Measurements from ENCODE around the gene NUDT11. TPM values are rescaled to one million over a fixed set of nuclear protein-coding genes. Genes with fewer than 3 reads are reported as not detected.

The NUDT11 gene
- total and polyA plus RNA-seq, 2 donors (not counting 3 experiments of a cell fraction or from before 2014, with no cell fraction given) = 3.9 to 4.3 TPM

DNA sequence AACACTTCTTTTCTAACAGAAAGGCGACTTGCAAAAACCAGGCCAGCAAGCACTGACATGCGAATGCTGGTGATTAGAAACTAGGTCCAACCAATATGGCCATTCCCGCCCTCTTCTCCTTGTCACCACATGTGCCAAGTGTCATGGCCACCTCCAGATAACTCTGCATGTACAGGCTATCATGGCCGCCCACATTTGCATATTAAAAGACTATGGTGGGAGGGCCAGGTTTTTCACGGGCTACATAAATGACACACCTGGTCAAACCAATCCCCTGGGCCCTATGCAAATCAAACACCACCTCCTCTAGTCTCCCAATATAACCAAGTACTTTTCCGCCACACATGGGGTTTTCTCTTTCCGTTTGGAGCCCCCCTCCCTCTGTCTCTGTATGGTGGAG, 40.1 kb downstream of the NUDT11 start:
- TF ChIP-seq, protein P1, sequence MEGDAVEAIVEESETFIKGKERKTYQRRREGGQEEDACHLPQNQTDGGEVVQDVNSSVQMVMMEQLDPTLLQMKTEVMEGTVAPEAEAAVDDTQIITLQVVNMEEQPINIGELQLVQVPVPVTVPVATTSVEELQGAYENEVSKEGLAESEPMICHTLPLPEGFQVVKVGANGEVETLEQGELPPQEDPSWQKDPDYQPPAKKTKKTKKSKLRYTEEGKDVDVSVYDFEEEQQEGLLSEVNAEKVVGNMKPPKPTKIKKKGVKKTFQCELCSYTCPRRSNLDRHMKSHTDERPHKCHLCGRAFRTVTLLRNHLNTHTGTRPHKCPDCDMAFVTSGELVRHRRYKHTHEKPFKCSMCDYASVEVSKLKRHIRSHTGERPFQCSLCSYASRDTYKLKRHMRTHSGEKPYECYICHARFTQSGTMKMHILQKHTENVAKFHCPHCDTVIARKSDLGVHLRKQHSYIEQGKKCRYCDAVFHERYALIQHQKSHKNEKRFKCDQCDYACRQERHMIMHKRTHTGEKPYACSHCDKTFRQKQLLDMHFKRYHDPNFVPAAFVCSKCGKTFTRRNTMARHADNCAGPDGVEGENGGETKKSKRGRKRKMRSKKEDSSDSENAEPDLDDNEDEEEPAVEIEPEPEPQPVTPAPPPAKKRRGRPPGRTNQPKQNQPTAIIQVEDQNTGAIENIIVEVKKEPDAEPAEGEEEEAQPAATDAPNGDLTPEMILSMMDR (IDR thresholded peaks at IDR 0.05; ENCODE audit: extremely low read depth in 1 of 2, insufficient read depth in 1 of 2, low read depth in 1 of 2, low read length in 2 of 2) = no peak
- TF ChIP-seq MYC (IDR thresholded peaks at IDR 0.05; ENCODE audit: low read depth, low read length) (no peak), FOS (IDR thresholded peaks at IDR 0.05; ENCODE audit: borderline replicate concordance, insufficient read depth, low read length) (no peak), POLR2A (IDR thresholded peaks at IDR 0.05; ENCODE audit: low read depth, low read length) (no peak), GATA2 (IDR thresholded peaks at IDR 0.05; ENCODE audit: insufficient read depth, insufficient read length, low read depth, low read length) (no peak), POLR2AphosphoS5 (IDR thresholded peaks at IDR 0.05; ENCODE audit: insufficient read depth, low read depth, low read length) (no peak), EZH2 (IDR thresholded peaks at IDR 0.05; ENCODE audit: borderline replicate concordance, low read depth, low read length, severe bottlenecking) (no peak), JUN (IDR thresholded peaks at IDR 0.05; ENCODE audit: borderline replicate concordance, insufficient read depth, insufficient read length, low read depth) (no peak)
- TF ChIP-seq, protein P2, sequence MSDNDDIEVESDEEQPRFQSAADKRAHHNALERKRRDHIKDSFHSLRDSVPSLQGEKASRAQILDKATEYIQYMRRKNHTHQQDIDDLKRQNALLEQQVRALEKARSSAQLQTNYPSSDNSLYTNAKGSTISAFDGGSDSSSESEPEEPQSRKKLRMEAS (IDR thresholded peaks at IDR 0.05; ENCODE audit: insufficient read depth, insufficient read length) = no peak
- Histone ChIP-seq H3K9me3 (replicated peaks; ENCODE audit: control insufficient read depth, insufficient read depth, low read length) (no peaks in the 10 kb centered on the region), H3K27me3 (ENCODE audit: control insufficient read depth in 2 of 2, insufficient read depth in 2 of 2, low read length in 2 of 2) (no peaks in the 10 kb centered on the region), H3K9ac (replicated peaks; ENCODE audit: extremely low read depth, insufficient read depth, low read length) (no peak overlapping the region), H3K4me1 (ENCODE audit: control insufficient read depth, extremely low read depth, insufficient read depth, low read length) (no peaks in the 10 kb centered on the region), H3K79me2 (ENCODE audit: control insufficient read depth, insufficient read depth, low read length) (no peaks in the 10 kb centered on the region), H3K27ac (ENCODE audit: insufficient read depth, low read depth, low read length) (no peak overlapping the region), H4K20me1 (replicated peaks; ENCODE audit: control insufficient read depth, extremely low read depth, insufficient read depth, low read length) (no peaks in the 10 kb centered on the region), H3K9me1 (replicated peaks; ENCODE audit: control insufficient read depth, extremely low read depth, insufficient read depth, low read length) (no peaks in the 10 kb centered on the region), H3K4me3 (replicated peaks in 1 of 3; ENCODE audit: insufficient read depth in 1 of 3, low read depth in 1 of 3, low read length in 3 of 3) (no peak overlapping the region), H3K36me3 (ENCODE audit: control insufficient read depth in 2 of 2, extremely low read depth in 1 of 2, insufficient read depth in 2 of 2, low read length in 2 of 2) (no peaks in the 10 kb centered on the region), H3K4me2 (ENCODE audit: insufficient read depth, low read length) (no peak overlapping the region), H2AFZ (ENCODE audit: low read depth, low read length) (no peak overlapping the region)
- DNase-seq (ENCODE audit: low read depth, low spot score) = no peak
- FAIRE-seq = no peak
- dilution Hi-C loops (cut with MboI; ENCODE audit: extremely low pct_ligation_motif_present, low sequenced_read_pairs) = no loop called here
- BruUV-seq (replicated peaks) = no TSS peak
- POLR2A ChIA-PET = no interaction called here
- intact Hi-C loops (cut with micrococcal nuclease) = no loop called here
- CTCF ChIA-PET = no interaction called here
